Gastrocnemius medialis (tissue), 4 donors: ENCODE measurements around the gene USP15. TPM values are rescaled to one million over a fixed set of nuclear protein-coding genes. Genes with fewer than 3 reads are reported as not detected.
A peak's percentile ranks its signal among the peaks of the same experiment; 100 is the strongest.

ENCODE experiments used
- ATAC-seq, 2 donors: fragments of 150-250 bp; one replicate each; pipeline ENCODE4 v1.9.1; 2016
- DNase-seq, 2 donors: peaks; one replicate each; pipeline ENCODE4 v3.0.0-alpha.2; 2019
- H3K27ac ChIP-seq, 4 donors: fragments of 200-600 bp; sonication (generic); 1 replicate in 1 of 4; 2 replicates in 3 of 4; pipeline ENCODE4 v1.5.1; 2016 to 2018; ENCODE audit warnings: mild to moderate bottlenecking in 2 of 4, moderate library complexity in 1 of 4
- H3K27me3 ChIP-seq, 3 donors: fragments of 200-600 bp; sonication (generic) in 2 of 3; 1 replicate in 1 of 3; 2 replicates in 2 of 3; pipeline versions ENCODE4 v1.5.1 to v1.6.0; 2016 to 2019; ENCODE audit warnings: mild to moderate bottlenecking in 1 of 3, moderate library complexity in 1 of 3
- H3K36me3 ChIP-seq, 2 donors: fragments of 200-600 bp; sonication (generic) in 1 of 2; one replicate each; pipeline ENCODE4 v1.5.1; 2017 to 2018
- H3K4me1 ChIP-seq, 2 donors: fragments of 200-600 bp; sonication (generic) in 1 of 2; one replicate each; pipeline ENCODE4 v1.5.1; 2016 to 2017; ENCODE audit warnings: mild to moderate bottlenecking in 2 of 2
- H3K4me3 ChIP-seq, 4 donors: fragments of 200-600 bp; sonication (generic) in 3 of 4; 1 replicate in 1 of 4; 2 replicates in 3 of 4; pipeline ENCODE4 v1.5.1; 2016 to 2019; ENCODE audit warnings: mild to moderate bottlenecking in 2 of 4
- H3K9me3 ChIP-seq, 3 donors: fragments of 200-600 bp; sonication (generic) in 2 of 3; 1 replicate in 1 of 3; 2 replicates in 2 of 3; pipeline ENCODE4 v1.5.1; 2016 to 2019
- CTCF ChIP-seq, 5 experiments: fragments of 450-650 bp in 3 of 5; fragments of 200-600 bp in 2 of 5; sonication (generic) in 2 of 5; IDR thresholded peaks in 4 of 5; conservative IDR thresholded peaks in 1 of 5; 1 replicate in 4 of 5; 2 replicates in 1 of 5; pipeline ENCODE4 v1.5.1; 2016 to 2019; ENCODE audit warnings: antibody characterized with exemption in 5 of 5, mild to moderate bottlenecking in 3 of 5, moderate library complexity in 3 of 5
- POLR2A ChIP-seq, 2 donors: fragments of 450-650 bp; IDR thresholded peaks; one replicate each; pipeline ENCODE4 v1.6.1; 2017; ENCODE audit warnings: antibody characterized with exemption in 2 of 2, mild to moderate bottlenecking in 2 of 2, moderate library complexity in 2 of 2
- in situ Hi-C, 4 donors: fragments of 200-750 bp; cut with MboI; loops; one replicate each; pipeline versions ENCODE4 v1.15.0 to v1.8.0; 2017; ENCODE audit warnings: low sequenced_read_pairs in 4 of 4
- intact Hi-C: fragments of 100-400 bp; cut with DNase I; formaldehyde crosslinking; loops from one replicate; pipeline ENCODE4 v1.15.1; 2023; ENCODE audit warnings: low total_unique reads
- total RNA-seq, 4 donors: library from RNA; depleted of rRNA; stranded (reverse); fragments of >200 nt; gene quantifications; one replicate each; pipeline versions ENCODE4 v1.1.0 to v1.2.3, GENCODE V29; 2016

USP15 gene
- total RNA-seq, 4 donors from 2014 or later, result 49.0 to 93.6 (median 50.6) TPM

DNA sequence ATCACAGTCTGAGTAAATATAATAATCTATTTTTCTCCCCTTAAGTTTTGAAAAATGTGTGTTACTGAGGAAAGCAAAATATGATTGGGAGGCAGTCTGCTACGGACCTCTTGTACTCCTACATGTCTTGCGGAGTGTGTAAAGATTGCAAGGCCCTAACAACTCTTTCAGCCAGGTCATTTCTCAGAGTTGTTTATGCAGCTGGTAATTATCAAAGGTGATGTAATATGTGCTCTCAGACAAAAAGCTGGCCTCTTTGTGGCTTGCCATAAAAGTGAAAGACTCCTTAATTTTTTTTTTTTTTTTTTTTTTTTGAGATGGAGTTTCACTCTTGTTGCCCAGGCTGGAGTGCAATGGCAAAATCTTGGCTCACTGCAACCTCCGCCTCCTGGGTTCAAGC, 165.9 kb downstream of the USP15 start:
- in situ Hi-C loops (no loop called here), intact Hi-C loops (no loop called here)
- H3K4me3 ChIP-seq, result no peak overlapping the region

GRCh38 chr12:62429457-62429856, 169.3 kb downstream of the USP15 start:
- intact Hi-C loops (no loop called here), in situ Hi-C loops (no loop called here)
- no peak overlapping the region for H3K4me3 ChIP-seq
- peaks cover 17 to 41% (median 23%) of the 10 kb centered on the region in 3 donors for H3K27me3 ChIP-seq
- no peaks in the 10 kb centered on the region for H3K4me1 ChIP-seq
- no peak for DNase-seq
- no peak for ATAC-seq
- no peaks in the 10 kb centered on the region for H3K36me3 ChIP-seq
- no peaks in the 10 kb centered on the region for H3K9me3 ChIP-seq
- no peak overlapping the region for H3K27ac ChIP-seq
- TF ChIP-seq CTCF (IDR thresholded peaks at IDR 0.05 in 4 of 5, conservative IDR thresholded peaks at IDR 0.05 in 1 of 5) (no peak), POLR2A (IDR thresholded peaks at IDR 0.05) (no peak)

More for the DNA sequence above, 165.9 kb downstream of the USP15 start:
- Histone ChIP-seq H3K9me3 (no peaks in the 10 kb centered on the region), H3K27me3 (peaks cover 0 to 15% (median 8%) of the 10 kb centered on the region in 3 donors), H3K36me3 (no peaks in the 10 kb centered on the region), H3K27ac (no peak overlapping the region), H3K4me1 (no peaks in the 10 kb centered on the region)
- TF ChIP-seq POLR2A (IDR thresholded peaks at IDR 0.05) (no peak), CTCF (IDR thresholded peaks at IDR 0.05 in 4 of 5, conservative IDR thresholded peaks at IDR 0.05 in 1 of 5) (no peak)
- DNase-seq (no peak), ATAC-seq (no peak)

- Histone ChIP-seq H3K4me3 (peak overlapping the region; percentile 44 to 51 (median 48)), H3K27ac (no peak overlapping the region), H3K9me3 (no peaks in the 10 kb centered on the region), H3K36me3 (no peaks in the 10 kb centered on the region), H3K27me3 (peaks cover 21 to 42% (median 26%) of the 10 kb centered on the region in 3 donors), H3K4me1 (peaks cover 4 to 6% of the 10 kb centered on the region in 2 donors)
- TF ChIP-seq POLR2A (IDR thresholded peaks at IDR 0.05), result no peak
- TF ChIP-seq CTCF (IDR thresholded peaks at IDR 0.05 in 4 of 5, conservative IDR thresholded peaks at IDR 0.05 in 1 of 5), result no peak
- ATAC-seq (no peak), DNase-seq (no peak)
- in situ Hi-C loops, result loop anchor here in 3 of 4 donors (5.0 to 10.0 kb wide), 2 partner anchors 358 to 360 kb away; no protein-coding TSS in a partner anchor
- intact Hi-C loops, result no loop called here
Measured at GRCh38 chr12:62434494-62435302, 174.5 kb downstream of the USP15 start.

DNA sequence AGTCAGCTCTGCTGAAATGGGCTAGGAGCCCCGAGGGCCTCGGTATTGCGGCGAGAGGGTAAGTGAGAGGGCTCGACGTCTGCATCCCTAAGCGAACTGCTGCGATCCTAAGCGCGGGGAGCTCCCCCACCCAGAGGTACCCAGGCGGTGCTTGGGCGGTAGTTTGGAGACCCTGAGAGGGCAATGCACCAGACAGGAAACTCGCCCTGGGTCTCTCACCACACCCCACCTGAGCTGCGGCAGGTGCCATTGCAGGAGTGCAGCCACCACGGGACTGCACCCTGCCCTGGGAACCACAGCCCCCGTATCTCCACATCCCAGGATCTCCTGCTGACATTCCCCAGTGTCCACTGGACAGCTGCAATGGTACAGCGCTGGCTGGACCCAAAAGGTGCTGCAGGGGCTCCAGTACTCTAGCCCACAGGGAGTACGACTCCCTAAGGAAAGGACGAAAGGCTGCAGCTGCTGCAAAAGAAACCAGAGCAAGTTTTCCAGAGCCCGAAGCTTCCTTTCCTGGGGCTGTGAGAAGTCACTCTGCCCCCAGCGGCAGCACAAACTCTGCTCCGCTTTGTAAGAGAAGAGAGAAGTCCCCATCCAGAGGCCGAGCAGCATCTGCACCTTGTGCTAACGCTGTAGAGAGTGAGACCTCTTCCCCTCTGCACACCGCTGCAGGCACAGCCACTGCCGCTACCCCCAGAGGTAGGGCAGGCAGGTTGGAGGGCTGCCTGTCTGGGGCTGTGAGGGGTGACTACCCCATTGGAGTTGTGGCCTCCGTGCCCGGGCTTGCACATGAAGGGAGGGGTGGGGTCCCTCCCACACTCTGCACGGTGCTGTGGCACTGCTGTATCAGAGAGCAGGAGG, 175.3 kb downstream of the USP15 start:
- peaks cover 21 to 36% (median 23%) of the 10 kb centered on the region in 3 donors for H3K27me3 ChIP-seq
- H3K4me1 ChIP-seq, result peaks cover 4 to 6% of the 10 kb centered on the region in 2 donors
- intact Hi-C loops (loop anchor here (2.0 kb wide), 1 partner anchor 31 kb away; the partner anchor contains the start of gene MON2), in situ Hi-C loops (loop anchor here in 3 of 4 donors (5.0 to 10.0 kb wide), 2 partner anchors 357 to 359 kb away; no protein-coding TSS in a partner anchor)
- no peak overlapping the region for H3K27ac ChIP-seq
- peak overlapping the region; percentile 44 to 51 (median 48) for H3K4me3 ChIP-seq
- H3K36me3 ChIP-seq, result no peaks in the 10 kb centered on the region
- DNase-seq (no peak), ATAC-seq (peak in 1 of 2 donors; percentile 26)
- no peaks in the 10 kb centered on the region for H3K9me3 ChIP-seq
- TF ChIP-seq POLR2A (IDR thresholded peaks at IDR 0.05) (no peak), CTCF (IDR thresholded peaks at IDR 0.05 in 4 of 5, conservative IDR thresholded peaks at IDR 0.05 in 1 of 5) (peak in 1 of 5 experiments; percentile 37)
